NCI-H2227 (cell line): ENCODE measurements around the gene GRIK4.
"Not testable (repeated sequence)": the region's sequence is repeated elsewhere in the genome, so short reads cannot be mapped to it uniquely, and the experiment has no call there.

Source experiments
- DNase-seq: peaks from one replicate; lab custom pipeline; 2025; ENCODE audit not compliant: unreplicated experiment; lab: John Stamatoyannopoulos, UW

GRIK4 gene

DNA sequence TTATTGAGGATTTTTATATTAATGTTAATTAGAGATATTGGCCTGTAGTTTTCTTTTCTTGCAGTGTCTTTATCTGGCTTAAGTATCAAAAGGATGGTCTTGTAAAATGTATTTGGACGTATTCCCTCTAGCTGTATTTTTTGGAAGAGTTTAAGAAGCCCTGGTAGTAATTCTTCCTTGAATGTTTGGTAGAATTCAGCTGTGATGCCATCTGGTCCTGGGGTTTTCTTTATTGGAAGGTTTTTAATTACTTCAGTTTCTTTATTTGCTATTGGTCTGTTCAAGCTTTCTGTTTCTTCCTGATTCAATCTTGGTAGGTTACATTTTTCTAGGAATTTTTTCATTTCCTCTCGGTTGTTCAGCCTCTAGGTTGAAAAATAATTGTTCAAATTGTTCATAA lies 257.4 kb downstream of the GRIK4 start:
- no peak for DNase-seq

DNA sequence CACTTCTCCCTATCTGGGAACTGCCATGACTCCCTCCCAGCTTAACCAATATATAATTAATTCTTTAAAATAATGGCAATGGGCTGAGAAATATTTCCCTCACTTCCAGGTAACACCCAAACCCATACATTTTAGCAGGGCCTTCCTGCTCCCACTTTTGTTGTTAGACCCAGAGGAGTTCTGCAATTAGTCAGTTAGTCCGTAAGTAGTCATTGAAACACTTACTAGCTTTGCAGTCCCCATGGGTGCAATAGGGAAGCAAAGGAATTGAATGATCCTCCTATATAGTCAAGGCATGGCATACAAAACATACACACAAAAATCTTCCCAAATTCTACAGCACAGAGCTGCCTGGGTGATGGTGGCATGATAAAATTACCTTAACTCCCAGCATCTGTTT lies 258.4 kb downstream of the GRIK4 start:
- DNase-seq = no peak

DNA sequence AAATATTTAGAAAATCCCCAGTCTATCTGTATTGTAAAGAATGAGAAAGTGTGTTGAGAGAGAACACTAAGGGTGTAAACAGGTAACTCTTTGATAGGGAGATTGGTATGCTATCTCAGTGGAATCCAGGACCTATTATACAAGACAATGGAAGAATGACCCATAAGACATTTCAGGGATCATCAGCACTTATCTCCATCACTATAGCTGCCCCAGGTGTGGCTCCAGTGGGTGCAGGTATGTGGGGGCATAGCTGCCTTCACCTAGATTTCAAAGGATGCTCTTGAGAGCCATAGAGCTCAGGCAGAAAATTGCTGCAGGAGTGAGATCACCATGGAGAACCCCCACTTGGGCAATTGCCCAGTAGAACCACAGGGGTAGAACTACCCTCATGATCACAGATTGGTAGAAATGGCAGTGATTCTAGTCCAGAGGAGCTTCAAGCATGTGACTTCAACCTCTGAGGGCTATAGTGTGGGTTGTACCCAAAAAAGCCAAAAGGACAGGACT lies 260.1 kb downstream of the GRIK4 start:
- no peak for DNase-seq

DNA sequence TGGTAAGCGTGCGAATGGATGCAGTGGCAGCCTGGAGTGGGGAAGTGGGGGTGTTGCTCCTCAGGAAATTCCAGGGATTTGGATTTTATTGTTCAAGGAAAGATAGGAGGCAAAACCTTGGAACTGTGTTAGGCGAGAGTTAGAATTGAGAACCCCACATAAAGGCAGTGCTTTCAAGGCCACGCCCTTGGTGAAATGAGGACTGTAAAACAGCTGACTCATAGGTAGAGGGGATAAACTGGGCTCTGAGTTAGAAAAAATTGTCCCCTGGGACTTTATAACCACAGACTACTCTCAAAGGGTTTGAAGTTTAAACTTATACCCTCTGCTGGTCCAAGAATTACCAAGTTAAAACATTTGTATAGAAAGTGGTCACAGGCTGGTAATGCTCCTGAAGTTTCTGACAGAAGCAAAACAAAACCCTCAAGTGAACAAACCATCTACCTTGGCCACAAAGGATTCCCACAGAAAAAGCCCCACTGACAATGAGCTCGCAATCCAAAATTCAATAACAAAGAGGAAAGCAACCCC lies 262.0 kb downstream of the GRIK4 start:
- DNase-seq = no peak

DNA sequence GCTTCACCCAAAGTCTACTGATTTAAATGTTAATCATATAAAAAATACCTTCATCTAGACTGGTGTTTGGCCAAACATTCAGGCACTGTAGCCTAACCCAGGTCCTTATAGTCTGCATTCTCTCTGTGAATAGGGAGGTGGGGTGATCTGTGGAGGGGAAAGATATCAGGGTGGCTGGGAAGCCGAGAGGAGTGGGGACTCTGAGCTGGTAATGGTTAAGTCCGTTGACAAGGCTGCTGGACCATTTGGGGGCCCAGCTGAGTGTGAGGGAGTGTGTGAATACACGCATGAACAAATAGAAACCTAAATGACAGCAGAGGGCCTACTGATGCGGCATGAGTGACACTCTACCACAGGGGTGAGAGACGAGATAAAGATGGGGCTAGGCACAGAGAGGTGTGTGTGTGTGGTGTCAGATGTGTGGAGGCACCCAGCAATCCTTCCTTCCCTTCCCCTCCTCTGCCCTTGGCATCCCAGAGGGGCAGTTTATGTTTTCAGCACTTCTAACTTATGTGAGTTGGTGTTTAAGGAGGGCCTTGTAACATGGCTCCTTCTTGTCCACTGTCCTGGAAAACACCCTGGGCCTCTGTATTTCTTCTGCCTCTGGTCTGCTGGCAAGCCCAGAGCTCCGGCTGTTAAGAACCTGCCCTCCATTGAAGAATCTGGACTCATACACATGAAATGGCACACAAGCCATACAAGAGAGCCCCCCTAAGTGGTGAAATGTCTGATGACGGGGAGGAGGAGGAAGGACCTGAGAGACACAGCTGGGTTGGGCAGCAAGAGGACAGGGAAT lies 263.2 kb downstream of the GRIK4 start:
- DNase-seq = no peak

DNA sequence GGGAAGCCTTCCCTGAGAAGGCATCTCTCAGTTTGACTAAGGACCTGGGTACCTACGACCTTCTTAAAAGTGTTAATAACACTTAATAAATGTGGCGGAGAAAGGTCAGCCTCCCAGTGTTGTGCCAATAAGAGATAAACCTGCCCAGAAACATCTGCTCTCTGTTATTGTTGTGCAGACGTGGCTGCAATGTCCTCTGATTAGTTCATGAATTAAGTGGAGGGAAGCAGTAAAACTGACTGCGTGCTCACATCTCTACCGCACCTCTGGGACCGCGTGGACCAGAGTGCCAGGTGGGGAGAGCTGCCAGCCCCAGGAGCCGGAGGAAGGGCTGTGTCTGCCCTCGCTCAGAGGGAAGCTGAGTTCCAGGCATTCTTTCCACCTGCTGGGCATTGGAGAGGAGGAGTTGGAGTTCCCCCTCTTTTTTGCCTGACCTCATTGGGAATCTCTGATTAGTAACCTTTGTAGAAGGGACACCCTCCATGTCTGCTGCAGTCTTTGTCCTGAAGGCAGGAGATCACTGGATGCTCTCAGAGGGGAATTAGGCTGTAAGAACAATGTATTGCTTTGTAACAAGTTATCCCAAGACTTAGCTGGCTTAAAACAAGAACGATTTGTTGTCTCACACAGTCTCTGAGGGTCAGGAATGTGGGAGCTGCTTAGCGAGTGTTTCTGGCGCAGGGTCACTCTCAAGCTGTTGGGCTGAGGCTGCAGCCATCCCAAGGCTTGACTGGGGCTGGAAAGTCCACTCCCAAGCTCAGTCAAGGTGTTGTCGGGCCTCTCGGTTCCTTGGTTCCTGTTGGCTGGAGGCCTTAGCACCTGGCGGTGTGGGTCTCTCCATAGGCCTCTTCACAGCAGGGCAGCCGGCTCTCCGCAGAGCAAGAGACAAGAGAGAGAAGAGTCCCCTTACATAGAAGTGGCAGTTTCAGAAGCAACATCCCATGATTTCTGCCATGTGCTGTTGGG lies 264.7 kb downstream of the GRIK4 start:
- no peak for DNase-seq

DNA sequence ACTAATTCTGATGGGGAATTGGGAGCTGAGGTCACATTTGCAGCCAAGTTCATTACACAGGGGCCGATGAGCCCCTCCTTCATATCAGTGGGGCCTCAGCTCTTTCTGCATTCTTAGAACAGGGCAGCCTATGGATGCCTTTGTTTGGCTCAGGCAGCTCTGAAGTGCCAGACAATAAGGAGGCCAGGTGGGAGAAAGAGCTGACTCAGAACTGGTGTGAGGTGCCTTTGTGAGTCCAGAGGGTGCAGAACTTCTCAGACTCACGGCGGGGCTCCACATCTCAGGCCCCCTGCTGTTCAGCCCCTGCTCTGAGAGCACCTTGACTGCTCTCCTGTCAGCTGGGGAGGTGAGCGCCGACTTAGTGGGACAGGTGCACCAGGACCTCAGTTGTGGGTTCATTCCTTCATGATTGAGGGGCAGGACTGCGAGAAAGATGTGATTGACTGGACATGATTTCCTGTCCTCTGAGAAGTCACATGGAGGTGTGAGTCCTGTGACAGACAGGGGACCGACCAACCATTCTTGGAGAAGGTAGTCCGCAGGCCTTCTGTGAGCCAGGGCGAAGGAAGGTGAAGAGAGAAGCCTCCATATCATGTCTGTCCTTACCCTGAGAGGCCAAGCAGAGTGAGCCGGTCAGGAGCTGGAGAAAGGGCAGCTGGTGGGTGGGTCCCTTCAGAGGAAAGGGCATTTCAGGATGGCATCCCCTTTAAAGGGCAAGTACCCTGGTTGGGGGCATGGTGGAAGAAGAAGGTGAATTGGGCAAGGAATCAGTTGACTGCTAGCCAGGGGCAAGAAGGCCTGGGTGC lies 267.3 kb downstream of the GRIK4 start:
- DNase-seq = no peak

DNA sequence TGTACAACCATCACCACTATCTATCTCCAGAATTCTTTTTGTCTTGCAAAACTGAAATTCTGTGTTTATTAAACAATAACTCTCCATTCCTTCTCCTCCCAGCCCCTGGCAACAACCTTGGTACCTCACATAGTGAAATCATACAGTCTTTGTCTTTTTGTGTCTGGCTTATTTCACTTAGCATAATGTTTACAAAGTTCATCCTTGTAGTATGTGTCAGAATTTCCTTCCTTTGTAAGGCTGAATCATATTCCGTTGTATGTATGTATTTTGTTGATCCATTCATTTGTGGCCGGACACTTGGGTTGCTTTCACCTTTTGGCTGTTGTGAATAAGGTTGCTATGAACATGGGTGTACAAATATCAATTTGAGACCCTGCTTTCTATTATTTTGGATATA lies 268.7 kb downstream of the GRIK4 start:
- DNase-seq = no peak

DNA sequence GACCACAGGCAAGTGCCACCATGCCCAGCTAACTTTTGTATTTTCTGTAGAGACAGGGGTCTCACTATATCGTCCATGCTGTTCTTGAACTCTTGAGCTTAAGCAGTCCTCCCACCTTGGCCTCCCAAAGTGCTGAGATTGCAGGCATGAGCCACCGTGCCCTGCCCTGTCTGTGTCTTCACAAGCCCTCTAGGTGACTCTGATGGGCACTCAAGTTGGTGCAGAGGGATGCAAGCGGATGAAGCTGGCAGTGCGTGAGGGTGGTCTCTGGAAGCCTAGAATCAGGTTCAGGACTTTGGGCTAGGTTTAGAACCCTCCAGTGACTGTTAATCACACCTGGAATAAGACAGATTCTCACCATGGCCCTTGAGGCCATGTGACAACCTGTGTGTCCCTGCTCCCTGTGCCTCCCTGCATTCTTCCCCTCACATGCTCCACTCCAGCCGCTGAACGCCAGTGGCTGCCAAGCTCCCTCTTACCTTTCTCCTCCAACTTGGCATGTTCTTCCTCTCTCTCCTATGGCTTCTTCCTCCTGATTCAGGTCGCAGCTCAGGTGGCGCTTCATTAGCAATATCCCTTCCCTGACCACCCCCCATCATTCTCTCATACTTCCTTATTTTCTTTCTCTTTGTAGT lies 270.1 kb downstream of the GRIK4 start:
- no peak for DNase-seq

DNA sequence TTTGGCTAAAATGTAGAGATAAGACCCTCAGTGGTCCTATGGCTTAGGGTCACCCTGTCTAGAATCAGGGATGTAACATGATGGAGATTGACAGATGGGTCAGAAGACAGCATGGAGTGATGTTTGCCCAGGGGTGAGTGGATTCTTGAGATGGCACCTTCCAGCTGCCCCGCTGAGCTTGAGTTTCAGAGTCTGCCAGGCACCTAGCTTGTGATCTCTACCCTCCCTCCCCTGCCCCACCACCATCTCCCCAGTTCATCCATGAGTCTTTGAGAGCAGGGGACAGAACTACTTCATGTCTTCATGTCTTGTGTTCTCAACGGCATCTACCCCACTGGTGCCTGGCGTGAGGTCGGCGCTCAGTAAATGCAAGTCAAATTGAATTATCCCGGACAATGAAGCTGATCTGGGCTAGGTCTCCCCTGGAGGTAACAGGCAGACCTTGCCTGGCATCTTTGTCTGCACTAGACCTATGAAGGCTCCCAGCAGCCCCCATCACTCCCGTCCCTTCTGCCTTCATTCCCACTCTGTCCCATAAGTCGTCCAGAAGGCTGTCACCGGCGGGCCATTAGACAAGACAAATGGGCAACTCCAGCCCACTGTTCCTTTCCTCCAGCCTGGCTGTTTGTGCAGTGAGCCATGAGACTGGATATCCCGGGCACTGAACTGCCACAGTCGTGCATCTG lies 273.2 kb downstream of the GRIK4 start:
- DNase-seq = no peak

DNA sequence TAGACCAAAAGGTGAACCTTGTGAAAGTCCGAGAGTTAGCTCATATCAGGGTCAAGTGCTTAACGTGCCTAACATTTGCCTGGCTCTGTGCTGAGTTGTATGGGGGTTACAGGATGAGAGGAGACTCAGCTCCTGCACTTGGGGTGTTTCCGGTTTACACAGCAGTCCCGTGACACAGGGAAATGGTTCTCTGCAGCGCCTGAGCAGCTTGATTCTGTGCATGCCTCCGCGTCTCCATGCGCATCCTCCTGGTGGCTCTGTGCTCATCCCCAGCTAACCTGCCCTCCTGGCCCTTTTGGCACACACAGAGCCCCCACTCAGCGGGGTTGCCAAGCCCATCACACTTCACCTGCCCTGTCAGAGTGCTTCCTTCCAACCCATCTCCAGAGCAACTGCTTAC lies 274.0 kb downstream of the GRIK4 start:
- DNase-seq = no peak

DNA sequence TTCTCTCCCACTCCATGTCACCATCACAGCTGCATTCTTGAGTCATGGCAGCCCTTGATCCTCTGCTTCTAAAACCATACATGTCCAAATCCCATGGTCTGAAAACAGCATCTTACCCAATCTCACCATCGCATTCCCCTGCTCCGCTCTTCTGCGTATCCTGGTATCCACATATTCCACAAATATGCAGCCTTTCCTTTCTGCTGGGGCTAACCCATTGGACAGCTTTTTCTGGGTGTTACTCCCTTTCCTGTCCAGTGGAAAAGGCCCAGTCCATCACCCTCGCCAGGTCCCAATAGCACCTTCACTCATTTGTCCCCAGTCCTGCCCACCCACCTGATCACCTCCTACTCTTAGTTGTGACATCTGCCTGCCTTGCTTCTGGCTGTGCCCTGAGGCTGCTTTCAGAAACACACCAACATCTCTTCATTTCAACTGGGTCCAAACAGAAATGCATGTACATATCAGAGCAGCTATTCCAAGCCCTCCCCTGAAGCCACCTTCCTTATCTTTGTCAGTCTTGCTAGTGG lies 274.7 kb downstream of the GRIK4 start:
- no peak for DNase-seq

DNA sequence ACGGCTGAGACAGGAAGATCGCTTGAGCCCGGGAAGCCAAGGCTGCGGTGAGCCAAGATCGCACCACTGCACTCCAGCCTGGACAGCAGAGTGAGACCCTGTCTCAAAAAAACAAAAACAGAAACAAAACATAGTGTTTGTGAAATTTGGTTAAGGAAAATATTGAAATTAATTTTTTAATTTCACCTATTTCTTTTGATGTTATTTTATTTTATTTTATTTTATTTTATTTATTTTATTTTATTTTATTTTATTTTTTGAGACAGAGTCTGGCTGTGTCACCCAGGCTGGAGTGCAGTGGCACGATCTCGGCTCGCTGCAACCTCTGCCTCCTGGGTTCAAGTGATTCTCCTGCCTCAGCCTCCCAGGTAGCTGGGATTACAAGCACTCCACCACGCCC lies 275.7 kb downstream of the GRIK4 start:
- DNase-seq = not testable (repeated sequence)

DNA sequence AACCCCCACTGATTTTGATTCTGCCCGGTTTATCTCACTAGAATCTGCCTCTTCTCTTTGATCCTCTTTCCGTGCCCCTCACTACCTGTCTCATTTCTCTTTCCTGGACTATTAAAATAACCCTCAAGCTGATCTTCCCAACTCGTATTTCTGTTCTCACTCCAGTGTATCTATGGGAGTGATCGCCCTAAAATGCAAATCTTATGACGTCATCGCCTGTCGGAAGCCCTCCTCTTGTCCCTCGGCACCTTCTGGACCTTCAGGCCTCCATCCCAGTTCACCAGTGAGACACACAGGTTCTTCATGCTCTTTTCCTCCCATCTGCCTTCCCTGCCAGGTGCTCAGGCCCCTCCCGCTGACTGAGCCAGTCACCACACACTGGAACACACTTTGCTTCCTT lies 277.8 kb downstream of the GRIK4 start:
- no peak for DNase-seq

DNA sequence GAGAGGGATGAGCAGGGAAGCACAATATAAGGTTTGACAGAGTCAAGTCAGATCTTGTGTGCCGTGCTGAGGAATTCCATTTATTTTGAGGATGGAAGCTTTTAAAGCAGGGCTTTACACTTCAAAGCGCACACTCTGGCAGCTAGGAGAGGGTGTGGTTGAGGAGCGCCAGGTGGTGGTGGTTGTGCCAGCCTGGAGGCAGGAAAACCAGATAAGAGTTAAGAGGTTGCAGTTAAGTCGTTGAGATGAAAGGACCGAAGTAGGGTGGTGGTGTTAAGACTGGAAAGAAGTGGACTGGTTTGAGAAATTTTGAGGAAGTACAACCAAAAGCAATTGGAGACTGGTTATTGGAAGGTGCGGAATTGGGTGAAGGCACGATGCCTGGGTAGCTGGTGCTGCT lies 280.8 kb downstream of the GRIK4 start:
- no peak for DNase-seq

DNA sequence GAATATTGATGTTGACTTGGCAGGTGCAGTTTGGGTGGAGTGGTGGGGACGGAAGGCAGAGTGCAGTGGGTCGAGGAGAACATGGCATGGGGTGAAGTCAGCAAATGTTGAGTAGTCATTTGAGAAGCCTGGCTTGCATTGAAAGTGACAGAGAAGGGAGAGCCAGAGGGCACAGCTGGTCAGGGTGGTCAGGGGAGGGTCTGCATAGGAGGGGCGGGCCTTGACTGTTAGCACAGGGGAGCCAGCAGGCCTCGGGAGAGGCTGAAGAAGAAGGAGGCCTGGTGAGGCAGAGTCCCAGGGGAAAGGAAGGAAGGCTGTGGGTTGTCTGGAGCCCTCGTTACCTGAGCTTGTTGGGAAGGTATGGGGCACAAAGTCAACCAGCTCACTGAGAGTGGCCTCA lies 281.6 kb downstream of the GRIK4 start:
- no peak for DNase-seq

DNA sequence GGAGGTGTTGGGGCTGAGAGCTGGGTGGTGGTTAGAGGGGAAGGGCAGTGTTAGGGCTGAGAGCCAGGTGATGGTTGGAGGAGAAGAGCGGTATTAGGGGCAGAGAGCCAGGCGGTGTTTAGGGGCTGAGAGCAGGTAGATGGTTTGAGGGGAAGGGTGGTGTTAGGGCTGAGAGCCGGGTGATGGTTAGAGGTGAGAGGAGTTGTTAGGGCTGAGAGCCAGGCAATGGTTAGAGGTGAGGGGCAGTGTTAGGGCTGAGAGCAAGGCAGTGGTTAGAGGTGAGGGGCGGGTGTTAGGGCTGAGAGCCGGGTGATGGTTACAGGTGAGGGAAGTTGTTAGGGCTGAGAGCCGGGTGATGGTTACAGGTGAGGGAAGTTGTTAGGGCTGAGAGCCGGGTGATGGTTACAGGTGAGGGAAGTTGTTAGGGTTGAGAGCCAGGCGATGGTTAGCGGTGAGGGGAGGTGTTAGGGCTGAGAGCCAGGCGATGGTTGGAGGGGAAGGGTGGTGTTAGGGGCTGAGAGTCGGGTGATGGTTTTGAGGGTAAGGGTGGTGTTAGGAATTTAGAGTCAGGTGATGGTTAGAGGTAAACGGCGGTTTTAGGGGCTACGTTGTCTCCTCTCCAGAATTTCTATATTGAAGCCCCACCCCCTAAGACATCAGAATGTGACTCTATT lies 282.4 kb downstream of the GRIK4 start:
- DNase-seq = no peak

DNA sequence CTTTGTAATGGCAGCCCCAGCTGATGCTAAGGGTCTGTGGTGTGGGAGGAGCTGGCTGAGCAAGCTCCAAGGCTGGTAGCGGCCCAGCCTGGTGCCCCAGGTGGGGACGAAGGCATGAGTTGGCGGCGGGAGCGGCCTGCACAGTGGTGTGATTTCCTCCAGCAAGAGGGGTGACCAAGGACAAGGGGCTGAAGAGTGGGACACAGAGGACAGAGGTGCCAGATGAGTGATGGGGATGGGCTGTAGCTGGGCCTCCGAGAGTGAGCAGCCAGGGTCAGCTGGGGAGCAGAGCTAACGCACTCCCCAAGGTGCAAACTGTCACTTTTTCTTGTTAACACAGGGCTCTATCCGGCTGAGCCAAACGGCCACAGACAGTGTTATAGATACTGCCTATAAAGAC lies 283.2 kb downstream of the GRIK4 start:
- DNase-seq = no peak

DNA sequence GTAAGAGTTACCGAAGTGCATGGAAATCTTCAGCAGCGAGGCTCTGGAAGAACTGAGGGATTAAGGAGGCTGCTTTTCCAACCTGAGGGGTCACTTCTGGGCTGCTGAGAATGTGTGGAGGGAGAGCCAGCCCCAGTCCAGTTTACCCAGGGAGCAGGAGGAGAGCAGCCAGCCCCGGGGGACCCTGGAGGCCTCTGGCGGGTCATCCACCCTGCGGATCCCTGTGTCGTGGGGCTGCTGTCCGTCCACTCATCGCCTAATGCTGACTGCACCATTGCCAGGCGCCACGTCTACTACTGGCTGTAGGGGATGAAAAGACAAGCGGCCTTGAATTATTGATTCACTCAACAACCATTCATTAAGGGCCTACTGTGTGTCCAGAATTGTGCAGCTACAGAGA lies 283.6 kb downstream of the GRIK4 start:
- DNase-seq = no peak
